NCI-H146 treated with DMSO at 0.1 percent for 48 hours (cell line): ENCODE data around the gene SMAGP.
"Not testable (repeated sequence)": the region's sequence is repeated elsewhere in the genome, so short reads cannot be mapped to it uniquely, and the experiment has no call there.

ENCODE experiments used
- DNase-seq: peaks from one replicate; lab custom pipeline; 2025; ENCODE audit not compliant: unreplicated experiment; lab: John Stamatoyannopoulos, UW

SMAGP gene, protein sequence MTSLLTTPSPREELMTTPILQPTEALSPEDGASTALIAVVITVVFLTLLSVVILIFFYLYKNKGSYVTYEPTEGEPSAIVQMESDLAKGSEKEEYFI

DNA sequence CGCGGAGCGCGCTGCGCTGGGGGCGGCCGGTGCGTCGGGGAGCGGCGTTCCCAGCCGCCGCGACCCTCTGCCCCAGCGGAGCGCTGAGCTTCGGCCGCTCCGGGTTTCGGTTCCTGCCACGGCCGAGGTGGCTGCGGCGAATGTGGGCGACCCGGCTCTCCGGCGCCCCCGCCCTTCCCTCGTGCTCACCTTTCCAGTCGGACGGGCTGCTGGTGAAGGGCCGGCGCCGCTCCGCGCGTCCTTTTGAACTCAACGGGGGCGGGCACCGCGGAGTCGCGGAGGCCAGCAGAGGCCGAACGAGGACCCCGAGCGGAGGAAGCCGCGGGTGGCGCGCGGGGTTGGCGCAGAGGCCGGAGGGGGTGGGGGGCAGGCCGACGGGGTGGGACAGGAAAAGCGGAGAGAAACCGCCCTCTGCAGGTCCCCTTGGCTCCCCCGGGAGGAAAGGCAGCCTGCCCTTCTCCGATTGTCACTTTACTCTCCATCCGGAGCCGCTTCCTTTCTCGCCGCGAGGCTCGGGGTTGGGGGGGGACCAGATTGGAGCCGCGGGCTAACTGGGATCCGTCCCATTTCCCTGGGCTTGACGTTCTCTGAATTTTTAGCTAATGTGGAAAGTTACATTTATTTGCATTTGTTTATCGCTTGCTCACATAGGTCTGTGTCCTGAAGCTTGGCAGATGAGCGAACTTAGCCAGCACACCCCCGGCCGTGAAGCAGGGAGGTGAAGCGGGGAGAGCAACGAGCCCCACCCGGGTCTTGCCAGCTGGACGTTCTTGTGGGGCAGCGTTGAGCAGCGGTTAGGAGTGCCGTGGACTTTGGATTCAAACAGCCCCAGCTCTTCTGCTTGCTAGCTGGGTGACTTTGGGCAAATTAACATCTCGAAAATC, at the start of gene SMAGP:
Gene SMAGP (minus strand): TSS at position 349 of the 884 bp plus-strand sequence. CDS start 1,137 bp downstream, outside the sequence.
- DNase-seq, result peak; percentile 34

DNA sequence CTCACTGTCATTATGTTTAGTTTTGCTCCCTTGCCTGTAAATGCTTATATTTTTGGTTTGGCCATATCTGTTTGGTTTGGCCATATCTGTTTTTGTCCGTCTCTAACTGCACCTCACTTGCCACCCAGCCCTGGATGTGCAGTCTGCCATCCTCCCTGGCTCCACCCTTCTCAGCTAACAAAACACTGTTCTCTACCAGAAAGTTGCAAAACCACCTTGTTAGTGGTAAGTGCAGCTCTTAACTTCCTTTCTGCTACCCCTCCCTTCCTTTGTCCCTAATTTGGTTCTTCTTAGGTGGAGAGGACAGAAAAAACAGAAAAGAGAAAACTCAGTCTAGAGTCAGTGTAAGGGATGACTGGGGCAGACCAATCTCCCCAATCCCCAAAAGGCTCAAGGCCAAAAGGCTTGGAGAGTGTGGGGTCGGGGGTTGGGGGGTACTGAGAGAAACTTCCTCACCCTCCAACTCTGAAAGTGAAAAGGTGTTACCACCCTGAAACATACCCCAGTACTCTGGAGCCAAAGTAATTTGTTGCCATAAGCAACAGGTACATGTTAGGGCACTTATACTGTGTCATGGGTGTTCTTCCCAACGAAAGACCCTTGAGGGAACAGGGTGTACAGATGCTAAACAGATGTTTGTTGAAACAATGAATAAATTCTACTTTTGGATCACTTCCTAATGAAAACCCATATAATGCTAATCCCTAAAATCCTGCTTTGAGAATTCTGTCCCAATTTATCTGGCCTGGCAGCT, 48.8 kb upstream of the SMAGP start:
- DNase-seq, result no peak

DNA sequence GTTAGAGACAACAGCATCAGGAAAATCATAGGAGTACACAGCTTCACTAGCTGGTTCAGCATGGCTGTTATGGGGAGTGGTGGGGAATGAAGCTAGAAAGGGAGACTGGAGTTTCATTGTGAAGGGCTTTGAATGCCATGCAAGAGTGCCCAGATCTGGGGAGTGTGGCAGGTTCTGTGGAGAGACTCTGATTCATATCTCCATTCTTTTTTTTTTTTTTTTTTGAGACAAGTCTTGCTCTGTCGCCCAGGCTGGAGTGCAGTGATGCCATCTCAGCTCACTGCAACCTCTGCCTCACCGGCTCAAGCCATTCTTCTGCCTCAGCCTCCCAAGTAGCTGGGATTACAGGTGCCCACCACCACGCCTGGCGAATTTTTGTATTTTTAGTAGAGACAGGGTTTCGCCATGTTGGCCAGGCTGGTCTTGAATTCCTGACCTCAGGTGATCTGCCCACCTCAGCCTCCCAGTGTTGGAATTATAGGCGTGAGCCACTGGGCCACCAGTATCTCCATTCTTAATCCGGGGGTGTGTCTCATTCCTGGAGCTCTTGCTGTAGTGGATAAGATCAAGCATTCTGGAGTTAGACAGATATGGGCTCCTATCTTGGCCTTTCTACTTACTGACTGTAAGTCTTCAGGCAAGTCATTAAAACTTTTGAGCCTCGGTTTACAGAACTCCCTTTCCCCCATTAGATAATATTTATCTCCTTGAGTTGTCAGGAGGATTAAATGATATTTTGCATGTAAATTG, 48.0 kb upstream of the SMAGP start:
- DNase-seq, result not testable (repeated sequence)

DNA sequence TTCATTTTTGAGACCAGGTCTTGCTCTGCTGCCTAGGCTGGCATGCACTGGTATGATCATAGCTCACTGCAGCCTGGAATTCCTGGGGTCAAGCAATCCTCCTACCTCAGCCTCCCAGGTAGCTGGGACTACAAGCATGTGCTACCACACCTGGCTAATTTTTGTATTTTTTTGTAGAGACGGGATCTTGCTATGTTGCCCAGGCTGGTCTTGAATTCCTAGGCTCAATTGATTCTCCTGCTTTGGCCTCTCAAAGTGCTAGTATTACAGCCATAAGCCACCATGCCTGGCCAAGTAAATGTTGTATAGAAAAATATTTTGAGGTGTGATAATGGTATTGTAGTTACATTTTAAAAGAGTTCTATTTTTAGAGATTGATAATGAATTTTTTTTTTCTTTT, 41.2 kb upstream of the SMAGP start:
- no peak for DNase-seq

DNA sequence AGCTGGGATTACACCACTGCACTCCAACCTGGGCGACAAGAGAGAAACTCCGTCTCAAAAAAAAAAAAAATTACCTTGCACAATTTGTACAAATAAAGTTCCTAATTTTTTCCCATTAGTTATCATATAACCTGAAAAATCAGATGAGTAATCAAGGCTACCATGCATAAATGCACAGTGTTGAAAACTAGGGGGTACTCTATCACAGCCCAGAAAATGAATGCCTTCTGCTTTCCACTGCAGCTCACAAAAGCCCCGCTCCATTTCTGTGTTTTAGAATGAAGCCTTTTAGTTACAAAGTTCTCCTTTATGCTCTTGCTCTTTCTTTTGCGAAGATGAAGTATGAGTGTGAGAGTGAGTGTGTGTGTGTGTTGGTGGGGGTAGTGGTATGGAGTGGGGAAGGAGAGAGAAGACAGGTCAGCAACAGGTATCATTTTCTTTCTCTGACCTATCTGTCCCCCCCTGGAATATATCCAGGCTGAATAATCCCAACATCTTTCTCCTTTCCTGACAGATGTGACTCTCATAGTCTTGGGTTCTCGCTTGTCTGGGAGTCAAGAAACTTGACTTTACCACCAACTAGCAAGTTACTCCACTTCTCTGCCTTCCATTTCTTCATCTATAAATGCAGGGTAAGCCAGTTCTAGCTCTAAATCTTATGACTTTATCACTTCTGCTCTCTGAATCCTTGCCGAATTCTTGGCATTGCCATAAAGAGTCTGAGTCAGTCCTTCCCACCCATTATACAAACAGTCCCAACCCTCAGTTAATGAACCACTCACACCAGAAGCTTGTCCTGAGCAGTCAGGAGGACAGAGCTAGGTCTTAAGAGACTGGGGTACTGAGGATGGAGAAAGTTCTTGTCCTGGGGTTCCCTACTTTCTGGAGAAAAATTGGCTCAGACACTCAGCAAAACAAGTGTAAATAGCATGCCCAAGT, 37.7 kb upstream of the SMAGP start:
- no peak for DNase-seq

DNA sequence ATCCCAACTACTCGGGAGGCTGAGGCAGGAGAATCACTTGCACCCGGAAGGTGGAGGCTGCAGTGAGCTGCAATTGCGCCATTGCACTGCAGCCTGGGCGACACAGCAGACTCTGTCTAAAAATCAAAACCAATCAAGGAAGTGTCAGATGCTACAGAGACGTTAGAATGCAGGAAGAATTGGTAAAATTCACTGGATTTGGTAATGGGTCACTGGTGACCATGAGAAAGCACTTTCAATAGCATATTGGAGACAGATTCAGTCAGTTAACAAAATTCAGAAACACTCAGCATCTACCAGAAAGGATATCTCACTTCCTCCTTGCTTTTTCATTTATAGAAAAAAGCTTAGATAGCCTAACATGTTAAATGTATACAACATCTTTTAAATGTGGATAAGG, 36.3 kb upstream of the SMAGP start:
- DNase-seq, result no peak

DNA sequence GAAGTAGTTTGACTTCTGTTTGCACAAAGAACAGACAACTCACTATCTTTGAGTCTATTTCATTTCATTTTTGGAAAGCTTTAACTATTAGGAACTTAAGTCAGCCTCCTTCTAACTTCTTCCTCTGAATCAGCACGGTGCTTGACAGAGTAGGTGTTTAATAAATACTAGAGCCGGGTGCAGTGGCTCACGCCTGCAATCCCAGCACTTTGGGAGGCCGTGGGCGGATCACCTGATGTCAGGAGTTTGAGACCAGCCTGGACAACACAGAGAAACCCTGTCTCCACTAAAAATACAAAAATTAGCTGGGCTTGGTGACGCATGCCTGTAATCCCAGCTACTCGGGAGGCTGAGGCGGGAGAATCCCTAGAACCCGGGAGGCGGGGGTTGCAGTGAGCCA, 30.6 kb upstream of the SMAGP start:
- DNase-seq, result not testable (repeated sequence)

DNA sequence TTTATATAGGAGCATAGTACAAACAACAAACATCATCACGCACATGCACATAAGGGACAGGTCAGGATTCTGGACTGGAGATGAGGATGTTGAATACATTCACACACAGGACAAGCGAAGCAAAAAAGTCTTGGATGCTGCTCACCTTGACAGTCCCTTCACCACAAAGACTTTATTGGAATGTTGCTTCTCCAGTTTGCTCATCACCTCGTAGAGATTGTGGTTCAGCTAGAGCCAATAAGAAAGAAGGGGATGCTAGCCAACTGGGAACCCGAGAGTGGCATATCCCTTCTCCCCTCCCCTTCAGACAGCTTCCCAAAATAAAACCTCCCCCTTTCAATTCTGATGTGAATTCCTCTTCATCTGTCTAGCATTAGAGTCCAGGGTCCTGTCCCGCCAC, 25.4 kb upstream of the SMAGP start:
- DNase-seq, result no peak

DNA sequence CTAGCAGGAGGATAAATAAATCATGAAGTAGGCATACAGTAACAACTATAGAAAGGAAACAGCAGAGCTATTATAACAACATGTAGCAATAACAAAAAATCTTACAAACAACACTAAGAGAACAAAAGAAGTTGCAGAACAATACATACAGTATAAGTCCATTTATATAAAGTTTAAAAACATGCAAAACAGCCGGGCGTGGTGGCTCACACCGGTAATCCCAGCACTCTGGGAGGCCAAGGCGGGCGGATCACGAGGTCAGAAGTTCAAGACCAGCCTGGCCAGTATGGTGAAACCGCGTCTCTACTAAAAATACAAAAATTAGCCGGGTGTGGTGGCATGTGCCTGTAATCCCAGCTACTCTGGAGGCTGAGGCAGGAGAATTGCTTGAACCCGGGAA, 23.9 kb upstream of the SMAGP start:
- DNase-seq, result not testable (repeated sequence)

DNA sequence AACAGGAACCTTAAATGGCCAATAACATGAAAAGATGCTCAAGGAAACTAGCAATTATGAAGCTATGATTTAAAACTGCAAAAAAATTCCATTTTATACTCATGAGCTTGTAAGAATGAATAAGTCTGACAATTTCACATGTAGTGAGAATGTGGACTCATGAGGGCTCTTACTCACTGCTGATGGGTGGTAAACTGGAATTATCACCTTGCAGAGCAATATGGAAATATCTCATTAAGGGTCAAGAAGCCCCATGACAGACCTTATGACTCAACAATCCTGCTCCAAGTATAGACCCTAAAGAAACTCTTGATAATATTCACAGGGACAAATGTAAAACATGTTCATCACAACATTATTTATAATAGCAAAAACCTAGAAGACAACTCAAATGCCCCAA, 23.5 kb upstream of the SMAGP start:
- no peak for DNase-seq

DNA sequence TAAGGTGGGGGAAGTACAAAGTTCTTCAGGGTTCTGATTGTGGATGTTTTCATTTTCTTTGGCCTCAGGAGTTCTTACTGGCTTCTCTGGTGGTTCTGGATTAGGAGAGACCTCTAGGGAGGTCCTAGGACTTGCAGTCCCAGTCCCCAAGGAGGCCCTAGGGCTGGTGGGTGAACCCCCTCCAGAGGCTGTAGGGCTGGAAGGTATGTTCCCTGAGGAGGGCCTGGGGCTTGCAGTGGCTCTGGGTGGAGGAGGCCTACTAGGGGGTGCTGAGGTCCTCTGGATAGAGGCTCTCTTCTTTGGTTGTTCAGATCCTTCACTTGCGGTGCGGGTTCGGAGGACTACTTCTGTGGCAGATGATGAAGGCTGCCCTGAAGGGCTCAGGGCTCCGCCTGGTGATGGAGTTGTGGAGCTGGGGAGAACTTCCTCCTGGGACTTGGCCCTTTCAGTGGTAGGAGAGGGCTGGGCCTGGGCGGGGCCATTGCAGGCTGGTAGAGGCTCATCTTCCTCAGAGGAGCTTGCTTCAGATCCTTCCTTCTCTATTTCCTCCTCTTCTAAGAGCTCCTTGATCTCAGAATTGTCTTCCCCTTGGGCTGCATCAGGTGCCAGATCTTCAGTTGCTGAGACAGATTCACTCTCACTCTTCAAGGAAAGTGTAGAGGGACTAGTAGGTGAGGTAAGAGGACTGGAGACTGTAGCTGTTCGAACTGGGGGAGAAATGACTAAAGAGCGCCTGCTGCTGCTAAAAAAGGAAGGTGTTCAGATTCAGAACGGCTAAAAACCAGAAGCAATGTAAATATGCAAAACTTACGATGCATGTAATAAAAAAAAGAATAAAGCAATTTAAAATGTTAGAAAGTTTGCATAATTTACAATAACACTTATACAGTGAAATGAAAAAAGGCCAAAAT, 21.6 kb upstream of the SMAGP start:
- not testable (repeated sequence) for DNase-seq

DNA sequence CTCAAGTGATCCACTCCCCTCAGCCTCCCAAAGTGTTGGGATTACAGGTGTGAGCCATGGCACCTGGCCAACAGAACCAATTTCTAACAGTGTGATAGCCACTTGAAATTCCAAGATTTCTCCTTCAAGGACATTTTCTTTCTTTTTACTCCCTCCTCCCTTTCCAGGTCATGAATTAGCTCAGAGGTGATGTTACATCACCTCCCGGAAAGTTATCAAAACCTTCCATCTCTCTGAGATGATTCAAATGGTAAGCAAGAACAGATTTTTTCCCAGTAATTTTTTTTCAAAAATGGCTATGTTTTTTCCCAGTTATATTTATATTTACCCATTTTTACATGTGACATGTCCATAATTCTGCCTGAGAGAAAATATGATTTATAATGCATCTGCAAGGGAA, 15.6 kb upstream of the SMAGP start:
- no peak for DNase-seq

DNA sequence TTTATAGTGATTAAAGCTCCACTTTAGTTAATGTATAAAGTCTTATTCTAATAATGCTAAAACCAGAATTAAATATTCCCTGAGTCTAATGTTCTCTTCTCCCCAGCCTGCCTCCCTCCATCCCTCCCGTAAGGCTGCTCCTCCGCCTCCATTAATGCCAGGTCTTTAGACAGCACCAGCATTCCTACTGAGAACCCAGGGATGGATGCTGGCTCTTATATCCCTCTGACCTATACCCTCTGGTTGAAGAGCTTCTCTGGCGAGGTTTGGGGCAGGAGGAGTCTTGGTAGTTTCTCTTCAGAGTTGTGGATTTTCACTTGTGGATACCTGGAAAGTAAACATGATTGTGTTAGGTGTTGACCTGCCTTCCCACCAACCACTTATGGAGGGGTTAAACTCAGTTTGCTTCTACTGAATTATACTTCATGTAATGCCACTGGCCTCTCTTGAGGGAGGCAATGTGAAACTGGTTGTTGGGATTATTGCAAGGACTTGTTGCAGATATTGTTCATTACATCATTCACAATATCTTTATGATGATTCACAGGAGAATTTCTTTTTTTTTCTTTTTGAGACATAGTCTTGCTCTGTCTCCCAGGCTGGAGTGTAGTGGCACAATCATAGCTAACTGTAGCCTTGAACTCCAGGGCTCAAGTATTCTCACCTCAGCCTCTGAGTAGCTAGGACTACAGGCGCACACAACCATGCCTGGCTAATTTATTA, 11.1 kb upstream of the SMAGP start:
- DNase-seq, result no peak

DNA sequence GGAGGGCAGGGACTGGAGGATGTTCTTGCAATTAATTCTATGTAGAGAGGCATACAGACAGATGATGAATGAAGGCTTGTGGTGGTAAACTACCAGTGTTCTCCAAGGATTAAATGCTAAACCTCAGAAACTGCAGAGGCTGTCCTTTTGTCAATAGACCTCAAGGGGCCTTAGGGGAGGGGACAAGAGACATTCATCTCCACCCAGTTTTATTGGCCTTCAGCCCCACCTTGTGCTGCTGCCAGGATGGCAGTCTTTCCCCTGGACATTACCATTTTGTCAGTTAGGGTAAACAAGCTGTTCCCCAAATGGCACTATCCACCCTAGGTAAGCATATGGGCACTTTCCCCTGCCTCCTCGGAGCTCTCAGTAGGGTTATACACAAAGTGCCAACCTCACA, 4.9 kb upstream of the SMAGP start:
- no peak for DNase-seq

DNA sequence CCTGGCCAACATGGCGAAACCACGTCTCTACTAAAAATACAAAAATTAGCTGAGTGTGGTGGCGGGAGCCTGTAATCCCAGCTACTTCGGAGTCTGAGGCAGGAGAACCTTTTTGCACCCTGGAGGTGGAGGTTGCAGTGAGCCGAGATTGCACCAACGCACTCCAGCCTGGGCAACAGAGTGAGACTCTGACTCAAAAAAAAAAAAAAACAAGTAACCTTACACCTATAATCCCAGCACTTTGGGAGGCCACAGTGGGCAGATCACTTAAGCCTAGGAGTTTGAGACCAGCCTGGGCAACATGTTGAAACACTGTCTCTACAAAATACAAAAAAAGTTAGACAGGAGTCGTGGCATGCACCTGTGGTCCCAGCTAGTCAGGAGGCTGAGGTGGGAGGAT, 2.6 kb upstream of the SMAGP start:
- not testable (repeated sequence) for DNase-seq

DNA sequence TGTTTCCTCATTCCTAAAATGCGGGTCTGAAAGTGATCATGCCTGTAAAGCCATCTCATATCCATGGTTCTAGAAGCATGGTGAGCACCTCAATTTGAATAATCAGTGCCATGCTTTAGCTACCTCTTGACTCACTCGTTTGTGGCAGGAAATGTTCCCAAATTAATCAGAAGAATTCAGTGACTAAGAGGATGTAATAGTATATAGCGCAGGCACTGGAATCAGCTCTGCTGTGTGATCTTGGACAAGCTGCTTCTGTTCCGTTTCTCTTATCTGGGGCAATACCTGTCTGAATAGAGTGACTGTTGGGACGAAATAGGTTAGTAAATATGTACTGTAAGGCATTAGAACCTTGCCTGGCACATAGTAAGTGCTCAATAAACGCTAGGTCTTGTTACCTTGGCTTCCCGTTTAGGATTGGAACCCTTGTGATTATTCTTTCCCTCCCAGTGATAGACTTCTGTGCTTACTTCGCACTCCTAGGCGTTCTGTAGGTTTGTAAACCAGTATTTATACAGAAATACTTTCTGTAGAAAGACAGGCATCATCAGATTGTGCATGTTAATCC, 820 bp upstream of the SMAGP start:
- DNase-seq, result no peak

DNA sequence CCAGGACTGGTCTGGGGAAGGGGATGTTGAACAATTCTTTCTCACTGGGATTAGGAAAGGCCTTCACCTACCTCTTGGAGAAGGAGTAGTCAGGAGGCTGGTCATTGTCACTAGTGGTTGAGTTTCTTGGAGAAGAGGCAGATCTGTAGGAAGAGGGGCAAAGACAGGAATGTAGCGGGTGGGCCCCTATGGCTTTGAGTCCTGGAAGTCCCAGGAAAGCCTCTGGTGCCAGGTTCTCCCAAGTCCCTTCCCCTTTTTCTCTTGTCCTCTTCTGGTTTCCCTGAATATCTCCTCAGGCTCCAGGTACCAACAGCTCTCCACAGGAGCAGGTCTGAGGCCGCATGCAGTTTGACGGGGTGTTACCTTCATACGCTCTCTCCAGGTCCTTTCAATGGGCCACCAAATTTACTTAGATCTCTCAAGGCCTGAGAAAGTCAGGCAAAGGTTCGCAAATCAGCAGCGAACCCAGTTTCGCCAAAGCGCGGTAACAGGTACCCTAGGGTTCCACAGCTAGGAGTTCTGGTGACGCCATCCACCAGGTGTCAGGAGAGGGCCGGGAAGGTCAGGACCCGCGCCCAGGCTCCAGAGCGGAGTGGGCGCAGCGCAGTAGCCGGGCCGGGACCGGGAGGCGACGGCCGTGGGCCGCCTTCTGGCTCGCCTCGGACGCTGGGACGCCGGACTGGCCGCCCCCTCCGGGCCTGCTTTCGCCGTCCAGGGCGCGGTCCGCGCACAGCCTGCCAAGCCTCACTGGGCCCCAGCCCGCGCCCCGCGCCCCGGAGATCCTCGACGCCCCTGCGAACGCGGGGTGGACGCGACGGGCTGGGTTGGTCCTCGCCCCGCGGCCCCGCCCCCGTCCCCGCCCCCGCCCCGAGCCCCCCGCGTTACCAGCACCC, 795 bp downstream of the SMAGP start:
- DNase-seq, result peak; percentile 45
